DMS79 (cell line): ENCODE results near the gene IL17B.
"Not testable (repeated sequence)": the region's sequence is repeated elsewhere in the genome, so short reads cannot be mapped to it uniquely, and the experiment has no call there.

ENCODE experiments used
- DNase-seq: peaks from one replicate; lab custom pipeline; 2025; lab: John Stamatoyannopoulos, UW

The IL17B gene

GRCh38 chr5:149400304-149400703 lies 21.2 kb upstream of the IL17B start:
- DNase-seq = no peak

- DNase-seq = no peak
These were observed 20.7 kb upstream of the IL17B start for GRCh38 chr5:149399775-149400174.

- DNase-seq = not testable (repeated sequence)
These were observed 19.7 kb upstream of the IL17B start for GRCh38 chr5:149398747-149399266.

- DNase-seq = no peak
These were observed 18.4 kb upstream of the IL17B start for GRCh38 chr5:149397530-149397929.

GRCh38 chr5:149394996-149395395 lies 15.9 kb upstream of the IL17B start:
- not testable (repeated sequence) for DNase-seq

DNA sequence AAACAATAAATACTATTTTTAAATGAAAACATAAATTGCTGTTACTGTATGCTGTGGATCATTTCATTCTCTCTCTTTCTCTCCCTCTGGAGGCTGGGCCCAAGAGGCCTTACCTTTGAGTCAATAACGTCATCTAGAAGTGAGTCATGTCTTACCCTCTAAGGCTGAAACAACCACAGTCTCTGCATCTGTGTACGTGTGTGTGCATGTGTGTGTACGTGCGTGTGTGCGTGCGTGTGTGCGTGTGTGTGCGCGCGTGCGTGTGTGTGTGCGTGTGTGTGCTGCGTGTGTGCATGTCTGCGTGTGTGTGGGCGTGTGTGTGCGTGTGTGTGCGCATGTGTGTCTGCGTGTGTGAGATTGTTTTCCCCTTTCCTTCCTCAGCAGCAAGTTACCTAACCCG lies 13.6 kb upstream of the IL17B start:
- DNase-seq = no peak

DNA sequence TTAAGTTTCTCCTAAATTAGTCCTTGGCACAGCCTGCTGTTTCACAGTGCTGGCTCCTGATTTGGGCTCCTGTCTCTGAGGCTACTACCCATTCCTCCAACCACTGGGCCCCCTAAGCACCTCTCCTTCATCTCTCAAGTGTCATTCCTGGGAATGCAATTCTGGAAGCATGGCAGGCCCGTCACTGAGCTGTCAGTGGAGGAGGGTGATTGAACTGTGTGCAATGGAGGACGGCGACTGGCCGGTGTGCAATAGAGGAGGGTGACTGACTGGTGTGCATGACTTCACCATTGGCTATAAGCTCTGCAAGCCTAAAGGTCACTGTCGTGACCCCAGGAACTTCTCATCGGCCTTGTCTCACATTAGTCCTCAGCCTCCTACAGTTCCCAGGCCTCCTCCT lies 12.4 kb upstream of the IL17B start:
- no peak for DNase-seq

GRCh38 chr5:149391076-149391475 lies 12.0 kb upstream of the IL17B start:
- not testable (repeated sequence) for DNase-seq

DNA sequence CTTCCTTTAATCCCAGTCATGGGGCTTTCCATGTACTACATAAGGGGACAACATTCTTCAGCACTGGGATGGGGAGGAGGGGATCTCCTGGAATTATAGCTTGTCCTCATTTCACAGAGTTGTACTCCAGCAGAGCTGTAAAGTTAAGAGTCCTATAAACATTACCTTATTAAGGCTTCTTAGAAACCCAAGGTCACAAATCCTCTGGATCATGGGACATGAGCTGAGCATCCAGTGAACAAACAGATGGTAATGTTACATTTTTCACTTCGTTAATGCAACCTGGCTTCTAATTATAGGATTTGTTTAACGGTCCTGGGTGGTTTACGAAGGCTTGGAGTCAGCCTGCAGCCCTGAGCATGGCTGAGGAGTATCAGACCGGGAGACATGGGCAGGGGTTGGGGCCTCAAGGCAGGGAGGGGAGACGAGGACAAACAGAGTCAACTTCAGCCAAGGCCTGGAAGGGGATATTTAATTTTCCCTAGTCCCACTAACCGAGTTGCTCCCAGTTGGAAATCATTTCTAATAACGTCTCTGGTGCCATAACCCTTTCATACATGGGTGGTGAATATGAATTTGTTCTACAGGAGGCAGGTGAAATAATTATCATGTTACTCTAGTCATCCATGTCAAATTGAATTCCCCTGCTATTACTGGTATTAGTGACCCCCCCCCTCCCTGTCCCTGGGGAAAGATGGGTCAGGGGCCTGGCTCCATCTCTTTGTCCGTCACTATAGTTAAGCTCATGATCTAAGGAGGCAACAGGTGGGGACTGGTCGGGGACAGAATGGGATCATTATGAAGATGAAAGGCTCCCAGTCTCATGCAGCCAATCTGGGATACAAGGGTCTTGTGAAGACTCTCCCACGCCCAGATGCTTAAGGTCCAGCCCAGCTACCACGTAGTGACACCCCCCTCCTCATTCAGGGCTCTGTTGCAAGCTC lies 10.7 kb upstream of the IL17B start:
- no peak for DNase-seq

- DNase-seq = no peak
These were observed 9.6 kb upstream of the IL17B start for GRCh38 chr5:149388498-149389190.

DNA sequence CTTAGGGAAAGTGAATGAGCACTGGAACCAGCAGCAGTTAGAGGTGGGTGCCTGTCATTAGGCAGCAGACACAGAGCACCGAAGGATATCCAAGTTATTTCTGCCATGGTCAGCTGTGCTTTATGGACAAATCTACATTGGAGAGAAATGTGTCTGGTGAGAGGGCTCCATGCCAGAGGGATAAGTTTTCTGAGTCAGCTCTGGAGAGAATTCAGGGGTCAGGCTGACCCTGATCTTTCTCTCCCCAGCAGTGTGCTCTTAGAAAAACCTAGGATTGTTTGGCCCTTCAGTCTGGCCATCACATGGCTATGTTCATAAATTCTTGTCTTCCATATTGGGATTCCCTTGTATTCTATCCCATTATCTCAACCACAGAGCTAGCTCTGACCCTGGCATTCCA lies 8.9 kb upstream of the IL17B start:
- no peak for DNase-seq

GRCh38 chr5:149387081-149387631 lies 8.1 kb upstream of the IL17B start:
- DNase-seq = no peak

DNA sequence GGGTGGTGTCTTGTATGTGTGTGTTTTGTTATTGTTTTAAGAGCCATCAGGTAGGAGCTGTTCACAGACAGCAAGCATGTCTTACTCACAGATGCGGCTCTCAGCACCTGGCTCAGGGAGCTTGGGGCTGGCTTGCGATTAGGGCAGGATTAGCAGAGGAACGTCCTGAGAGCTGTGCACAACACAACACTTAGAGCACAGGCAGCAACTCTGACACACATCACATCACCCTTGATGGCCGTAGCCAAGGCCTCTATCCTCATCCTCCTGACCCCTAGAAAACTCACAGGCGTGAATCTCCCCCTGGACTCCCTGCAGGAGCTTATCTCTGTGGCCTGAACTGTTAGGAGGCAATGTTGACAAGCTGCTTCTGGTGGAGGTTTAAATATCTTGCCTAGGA lies 7.1 kb upstream of the IL17B start:
- DNase-seq = no peak

- DNase-seq = no peak
These were observed 4.3 kb upstream of the IL17B start for GRCh38 chr5:149383399-149383798.

DNA sequence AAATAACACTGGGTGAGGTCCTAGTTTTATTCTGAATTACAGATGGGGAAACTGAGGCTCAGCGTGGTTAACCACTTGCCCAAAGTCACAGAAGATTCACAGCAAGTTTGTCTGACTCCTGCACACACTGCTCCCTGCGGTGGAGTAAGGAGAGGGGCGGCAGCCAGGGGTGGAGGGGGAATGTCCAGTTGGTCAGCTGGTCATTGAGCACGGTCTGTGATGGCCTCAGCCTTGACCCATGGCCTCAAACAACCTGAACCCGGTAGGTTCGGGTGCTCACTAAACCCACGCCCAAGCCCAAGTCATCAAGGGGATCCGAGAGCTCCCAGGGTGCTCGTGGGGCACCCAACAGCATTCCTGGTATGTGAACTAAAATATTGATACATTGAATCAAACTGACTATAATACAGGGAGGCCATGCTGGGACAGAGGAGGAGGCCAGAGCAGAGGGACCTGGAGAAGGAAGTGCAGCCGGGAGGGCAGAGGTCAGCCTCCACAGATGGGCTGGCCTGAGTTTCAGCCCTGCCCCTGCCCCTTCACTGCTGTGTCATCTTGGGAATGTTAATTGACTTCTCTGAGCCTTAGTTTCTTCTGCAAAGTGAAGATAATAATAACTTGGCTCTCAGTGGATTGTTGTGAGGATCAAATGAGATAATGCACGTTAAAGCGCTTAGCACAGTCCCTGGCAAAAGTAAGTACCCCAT lies 3.6 kb upstream of the IL17B start:
- DNase-seq = no peak

DNA sequence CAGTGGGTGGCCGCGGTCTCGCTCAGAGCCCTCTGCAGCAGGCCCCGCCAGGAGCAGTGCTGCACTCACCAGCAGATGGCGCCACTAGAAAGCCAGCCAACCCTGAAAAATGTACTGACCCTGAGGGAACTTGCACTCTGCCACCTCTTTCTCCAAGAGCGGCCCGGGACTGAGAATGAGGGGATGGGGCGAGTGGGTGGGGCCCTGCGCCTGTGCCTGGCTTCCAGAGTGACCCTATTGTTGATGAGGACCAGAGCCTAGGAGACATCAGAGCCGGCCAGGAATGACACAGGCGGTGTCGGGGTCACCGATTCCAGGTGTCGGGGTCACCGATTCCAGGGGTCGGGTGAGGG lies 2.9 kb upstream of the IL17B start:
- DNase-seq = no peak

DNA sequence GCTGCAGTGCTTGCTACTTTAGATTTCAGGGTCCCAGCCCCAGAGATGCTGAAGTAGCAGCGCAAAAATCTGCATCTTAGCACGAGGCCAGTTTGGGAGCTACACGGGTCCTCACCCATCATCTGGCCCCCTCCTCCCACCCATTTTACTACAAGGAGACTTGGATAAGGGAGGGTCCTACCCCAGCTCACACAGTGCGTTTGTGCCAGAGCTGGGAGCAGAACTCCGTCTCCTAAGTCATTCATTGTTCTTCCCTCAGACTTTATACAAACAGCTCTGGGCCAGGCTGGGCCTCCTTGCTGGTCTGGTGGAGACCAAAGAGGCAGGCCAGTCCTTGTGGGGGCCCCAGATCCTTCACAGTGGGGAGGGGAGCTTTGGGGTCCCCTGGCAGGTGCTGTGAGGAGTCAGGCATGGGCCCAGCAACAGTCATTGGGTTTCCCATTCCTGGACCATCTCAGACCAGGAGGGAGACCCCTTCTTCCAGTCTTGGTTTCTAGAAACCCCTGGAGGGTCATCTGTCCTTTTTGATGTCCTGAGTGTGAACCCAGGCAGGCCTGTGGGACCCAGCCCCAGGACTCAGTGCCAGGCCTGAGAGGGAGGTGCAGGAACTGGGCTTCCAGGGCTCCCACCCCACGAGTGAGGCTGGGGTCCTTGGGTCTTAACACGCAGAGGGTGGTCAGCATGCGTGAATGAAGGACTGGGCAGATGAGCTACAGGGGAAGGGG lies 2.3 kb upstream of the IL17B start:
- no peak for DNase-seq

- DNase-seq = no peak
These were observed 1.5 kb upstream of the IL17B start for GRCh38 chr5:149380466-149381121.

- DNase-seq = no peak
These were observed 804 bp upstream of the IL17B start for GRCh38 chr5:149379818-149380374.

DNA sequence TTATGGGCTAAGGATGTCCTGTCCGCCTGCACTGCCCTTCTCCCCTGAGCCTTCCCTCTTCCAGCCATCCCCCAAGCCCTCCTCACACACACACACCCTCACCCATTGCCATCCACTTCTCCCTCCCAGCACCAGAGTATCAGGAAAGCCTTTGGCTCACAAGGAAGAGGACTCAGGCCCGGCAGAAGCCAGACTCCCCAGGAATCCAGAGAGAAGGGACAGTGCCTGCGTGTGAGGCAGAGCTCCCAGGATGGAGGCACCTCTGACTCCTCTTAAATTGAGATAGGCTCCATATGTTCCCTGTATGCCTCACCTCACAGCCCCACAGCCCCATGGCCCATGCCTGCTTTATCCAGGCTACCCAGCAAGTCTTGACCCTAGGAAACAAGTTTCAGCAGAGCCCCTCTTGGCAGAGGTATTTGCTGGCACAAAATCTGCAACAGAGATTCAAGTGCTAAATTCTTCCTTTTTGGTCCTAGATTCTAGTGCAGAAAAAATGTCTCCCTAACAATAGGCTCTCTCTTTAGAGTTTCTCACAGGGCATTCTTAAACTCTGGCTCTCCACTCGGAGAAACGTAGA lies 761 bp downstream of the IL17B start:
- DNase-seq = no peak
